ENCODE results near the gene CAVIN4.

The CAVIN4 gene

GRCh38 chr9:100591139-100591538 lies 13.3 kb downstream of the CAVIN4 start:
- no peak for DNase-seq

- DNase-seq = no peak
These were observed 13.9 kb downstream of the CAVIN4 start for GRCh38 chr9:100591639-100592412.

GRCh38 chr9:100595391-100596199 lies 17.7 kb downstream of the CAVIN4 start:
- DNase-seq = no peak

DNA sequence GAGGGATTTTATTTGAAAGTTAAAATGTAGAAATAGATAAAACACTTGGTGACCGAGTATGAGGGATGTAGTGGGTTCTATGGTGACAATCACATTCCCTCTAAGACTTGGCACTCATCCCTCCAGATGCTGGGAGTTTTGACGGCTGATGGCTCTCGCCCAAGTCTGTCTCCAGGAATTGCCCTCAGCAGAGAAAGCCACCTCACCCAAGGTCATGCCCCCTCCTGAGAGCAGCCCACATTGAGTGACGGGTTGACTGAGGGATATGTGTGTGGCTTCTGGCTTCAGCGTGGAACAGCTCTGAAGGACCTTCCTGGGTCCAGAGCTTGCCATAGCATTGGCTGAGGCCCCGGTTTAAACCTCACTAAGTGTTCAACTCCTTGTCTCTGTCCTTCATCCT lies 19.4 kb downstream of the CAVIN4 start:
- DNase-seq = no peak

DNA sequence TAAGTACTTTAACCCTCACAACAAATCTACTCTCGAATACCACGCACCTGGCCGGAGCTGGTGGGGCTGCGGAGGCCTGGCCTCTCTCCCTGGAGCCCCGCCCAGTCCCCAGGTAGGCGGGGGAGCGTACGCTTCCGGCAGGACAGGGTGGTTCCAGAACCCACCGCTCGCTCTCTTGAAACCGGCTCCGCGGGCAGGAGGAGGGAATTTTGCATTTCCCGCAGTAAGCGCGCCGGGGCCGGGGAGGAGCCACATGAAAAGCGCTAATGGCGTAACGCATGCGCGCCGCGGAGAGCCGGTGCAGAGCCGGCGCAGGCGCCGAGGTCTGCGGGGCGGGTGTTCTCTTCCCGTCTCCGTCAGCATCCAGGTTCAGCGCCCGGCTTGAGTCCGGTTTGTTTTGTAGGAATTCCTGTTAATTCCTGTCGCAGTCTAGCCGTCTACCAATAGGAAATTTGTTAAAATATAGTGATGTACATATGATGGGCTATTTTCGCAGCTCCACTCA lies 20.8 kb downstream of the CAVIN4 start:
- peak; percentile 71 for DNase-seq

GRCh38 chr9:100600521-100601079 lies 22.7 kb downstream of the CAVIN4 start:
- no peak for DNase-seq

DNA sequence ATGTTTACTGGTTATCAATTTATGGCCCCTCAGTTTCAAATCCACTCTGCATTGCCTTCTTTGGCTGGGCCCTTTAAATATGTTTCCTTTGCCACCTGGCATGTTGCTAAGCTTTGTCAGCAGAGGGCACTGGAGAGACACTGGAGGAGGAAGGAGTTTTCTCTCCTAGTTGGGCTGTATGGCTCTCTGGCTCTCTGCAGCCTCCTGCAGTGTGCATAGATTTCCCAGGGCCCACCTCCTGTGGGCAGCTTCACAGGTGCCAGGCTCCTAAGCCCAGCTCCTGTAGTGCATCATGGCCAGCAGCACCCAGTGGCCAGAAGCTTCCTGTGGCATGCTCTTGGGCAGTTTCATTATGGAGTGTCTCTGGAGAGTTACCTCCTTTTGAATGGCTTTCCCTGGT lies 23.3 kb downstream of the CAVIN4 start:
- no peak for DNase-seq

GRCh38 chr9:100602342-100602801 lies 24.5 kb downstream of the CAVIN4 start:
- DNase-seq = no peak

DNA sequence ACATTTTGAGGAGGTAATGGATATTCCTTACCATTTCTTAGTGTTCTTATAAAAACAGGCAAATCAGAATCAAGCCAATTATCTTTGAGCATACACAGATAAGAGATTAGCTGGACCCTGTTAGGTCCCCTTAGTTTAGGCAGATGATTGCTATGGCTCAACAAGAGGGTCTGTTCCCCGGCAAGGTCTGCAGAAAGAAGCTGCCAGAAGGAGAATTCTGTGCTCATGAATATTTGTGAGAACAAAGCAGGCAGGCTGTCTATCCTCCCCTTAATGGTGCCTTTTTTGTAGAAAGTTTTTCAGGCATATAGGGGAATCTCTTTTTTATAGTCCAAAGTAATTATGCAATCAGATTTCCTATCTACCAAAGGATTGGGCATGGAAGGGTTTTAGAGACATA lies 27.5 kb downstream of the CAVIN4 start:
- no peak for DNase-seq

DNA sequence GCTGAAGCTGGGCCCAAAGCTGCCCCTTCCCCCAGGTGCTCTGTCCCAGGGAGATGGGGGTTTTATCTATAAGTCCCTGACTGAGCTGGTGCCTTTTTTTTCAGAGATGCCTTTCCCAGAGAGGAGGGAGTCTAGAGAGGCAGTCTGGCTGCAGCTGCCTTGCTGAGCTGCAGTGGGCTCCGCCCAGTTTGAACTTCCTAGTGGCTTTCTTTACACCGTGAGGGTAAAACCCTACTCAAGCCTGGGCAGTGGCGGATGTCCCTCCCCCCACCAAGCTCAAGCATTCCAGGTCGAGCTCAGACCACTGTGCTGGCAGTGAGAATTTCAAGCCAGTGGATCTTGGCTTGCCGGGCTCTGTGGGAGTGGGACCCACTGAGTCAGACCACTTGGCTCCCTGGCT lies 41.3 kb downstream of the CAVIN4 start:
- DNase-seq = no peak

GRCh38 chr9:100619665-100620064 lies 41.8 kb downstream of the CAVIN4 start:
- no peak for DNase-seq

GRCh38 chr9:100623969-100624368 lies 46.1 kb downstream of the CAVIN4 start:
- no peak for DNase-seq

DNA sequence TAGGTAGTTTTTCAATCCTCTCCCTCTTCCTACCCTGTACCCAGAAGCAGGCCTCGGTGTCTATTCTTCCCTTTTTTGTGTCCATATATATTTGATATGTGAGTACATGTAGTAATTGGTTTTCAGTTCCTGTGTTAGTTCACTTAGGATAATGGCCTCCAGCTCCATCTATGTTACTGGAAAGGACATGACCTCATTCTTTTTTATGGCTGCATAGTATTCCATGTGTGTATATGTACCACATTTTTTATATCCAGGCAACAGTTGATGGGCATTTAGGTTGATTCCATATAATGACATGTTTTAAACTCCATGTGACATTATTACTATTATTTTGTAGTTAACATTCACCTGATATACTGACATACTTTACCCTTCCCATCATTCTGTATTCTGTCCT lies 49.1 kb downstream of the CAVIN4 start:
- no peak for DNase-seq

- no peak for DNase-seq
These were observed 59.9 kb downstream of the CAVIN4 start for GRCh38 chr9:100637787-100638186.
